GM12878 (cell line): ENCODE data around the gene ANTKMT. TPM values are rescaled to one million over a fixed set of nuclear protein-coding genes. Genes with fewer than 3 reads are reported as not detected.
"Not testable (repeated sequence)": the region's sequence is repeated elsewhere in the genome, so short reads cannot be mapped to it uniquely, and the experiment has no call there.

Experiments used
- ATAC-seq: fragments of 200-7000 bp; cut with Tn5 transposase; 3 replicates; pipeline ENCODE4 v1.9.1; 2020; ENCODE audit warnings: mild to moderate bottlenecking, moderate library complexity
- BruUV-seq: library from RNA; stranded (reverse); fragments of 400-500 nt; replicated peaks from 2 replicates; lab custom pipeline; 2021; lab: Mats Ljungman, UMichigan
- CTCF ChIA-PET: fragments of 300-600 bp; sonication (Branson Sonifier 250); formaldehyde crosslinking; extraction: SDS; loops from one replicate; lab custom pipeline; 2021; ENCODE audit warnings: inconsistent platforms; lab: Yijun Ruan, JAX
- POLR2A ChIA-PET: fragments of 350-600 bp; formaldehyde crosslinking; extraction: SDS; loops from one replicate; lab custom pipeline; 2021; ENCODE audit warnings: inconsistent platforms; lab: Charles Lee
- RAD21 ChIA-PET: fragments of 300-600 bp; sonication (Branson Sonifier 250); formaldehyde crosslinking; loops from one replicate; lab custom pipeline; 2023; ENCODE audit warnings: antibody characterized with exemption; ENCODE audit not compliant: unreplicated experiment; lab: Charles Lee
- SMC1A ChIA-PET: fragments of 300-600 bp; sonication (Branson Sonifier 250); formaldehyde crosslinking; loops from one replicate; lab custom pipeline; 2023; ENCODE audit not compliant: unreplicated experiment, uncharacterized antibody; lab: Charles Lee
- DNase-seq: peaks from one replicate; pipeline ENCODE4 v3.0.0-alpha.2; 2011; ENCODE audit warnings: low read depth, low spot score
- FAIRE-seq: peaks from 3 replicates; lab custom pipeline; 2011; peaks lifted over from hg19 to GRCh38; lab: Jason Lieb, UNC
- H2AFZ ChIP-seq: 2 replicates; pipeline ENCODE4 v1.6.0; 2011; ENCODE audit warnings: low read depth, low read length, control low read depth; ENCODE audit not compliant: control insufficient read depth
- H3K27ac ChIP-seq: 2 replicates; pipeline ENCODE4 v1.5.1; 2011; ENCODE audit warnings: control low read depth; ENCODE audit not compliant: control insufficient read depth, insufficient read depth
- H3K27me3 ChIP-seq, 2 experiments: replicated peaks in 1 of 2; 2 replicates each; pipeline versions ENCODE4 v1.6.0 to v1.6.1; 2011; ENCODE audit warnings: low read length in 1 of 2; ENCODE audit not compliant: control insufficient read depth in 2 of 2, insufficient read depth in 2 of 2
- H3K36me3 ChIP-seq, 2 experiments: 2 replicates each; pipeline ENCODE4 v1.5.1; 2011; ENCODE audit warnings: low read length in 1 of 2; ENCODE audit not compliant: control insufficient read depth in 2 of 2, insufficient read depth in 2 of 2
- H3K4me1 ChIP-seq: 2 replicates; pipeline ENCODE4 v1.6.1; 2011; ENCODE audit warnings: mild to moderate bottlenecking, low read length, moderate library complexity, mixed read lengths; ENCODE audit not compliant: control insufficient read depth, insufficient read depth
- H3K4me2 ChIP-seq: 2 replicates; pipeline ENCODE4 v1.6.0; 2011; ENCODE audit warnings: control low read depth; ENCODE audit not compliant: control insufficient read depth, insufficient read depth
- H3K4me3 ChIP-seq: fragments of 200-600 bp; sonication (generic); 2 replicates; pipeline ENCODE4 v1.5.1; 2016
- H3K79me2 ChIP-seq: 2 replicates; pipeline ENCODE4 v1.6.0; 2011; ENCODE audit warnings: low read length; ENCODE audit not compliant: control insufficient read depth, insufficient read depth
- H3K9ac ChIP-seq: 2 replicates; pipeline ENCODE4 v1.8.0; 2011; ENCODE audit warnings: low read length, control low read depth, mixed read lengths; ENCODE audit not compliant: control insufficient read depth, insufficient read depth
- H3K9me3 ChIP-seq: replicated peaks from 3 replicates; pipeline ENCODE4 v1.5.1; 2011; ENCODE audit warnings: mild to moderate bottlenecking, low read length; ENCODE audit not compliant: control insufficient read depth, insufficient read depth
- H4K20me1 ChIP-seq: 2 replicates; pipeline ENCODE4 v1.6.0; 2011; ENCODE audit not compliant: control insufficient read depth, insufficient read depth
- CEBPB ChIP-seq, 2 experiments: fragments of 150-350 bp in 1 of 2; IDR thresholded peaks; 2 replicates each; pipeline ENCODE4 v1.6.1; 2012 to 2014; ENCODE audit warnings: low read depth in 2 of 2, low read length in 2 of 2, borderline replicate concordance in 1 of 2, inconsistent platforms in 1 of 2
- FOXM1 ChIP-seq: IDR thresholded peaks from 2 replicates; pipeline ENCODE4 v1.6.1; 2012; ENCODE audit warnings: low read depth, mild to moderate bottlenecking, inconsistent platforms, low read length, moderate library complexity
- GABPA ChIP-seq: IDR thresholded peaks from 2 replicates; pipeline ENCODE4 v1.6.1; 2014; ENCODE audit warnings: antibody characterized with exemption, low read depth, mild to moderate bottlenecking, inconsistent platforms
- IRF4 ChIP-seq: IDR thresholded peaks from 2 replicates; pipeline ENCODE4 v1.6.1; 2011; ENCODE audit warnings: low read depth, low read length
- LARP7 ChIP-seq: fragments of 450-650 bp; IDR thresholded peaks from 2 replicates; pipeline ENCODE4 v1.6.1; 2017; ENCODE audit warnings: mild to moderate bottlenecking
- PKNOX1 ChIP-seq: fragments of 450-650 bp; IDR thresholded peaks from 2 replicates; pipeline ENCODE4 v1.6.1; 2016; ENCODE audit warnings: mild to moderate bottlenecking
- PML ChIP-seq: IDR thresholded peaks from 2 replicates; pipeline ENCODE4 v1.6.1; 2012; ENCODE audit warnings: low read length, inconsistent platforms
- RAD51 ChIP-seq: fragments of 450-650 bp; IDR thresholded peaks from 2 replicates; pipeline ENCODE4 v1.6.1; 2016; ENCODE audit warnings: moderate library complexity, mild to moderate bottlenecking, inconsistent platforms
- RBBP5 ChIP-seq: fragments of 200-600 bp; sonication (generic); conservative IDR thresholded peaks from 2 replicates; pipeline ENCODE4 v1.6.1; 2016
- SMAD1 ChIP-seq: fragments of 450-650 bp; IDR thresholded peaks from 2 replicates; pipeline ENCODE4 v1.6.1; 2018; ENCODE audit warnings: mild to moderate bottlenecking, low read depth; ENCODE audit not compliant: partially characterized antibody
- SREBF1 ChIP-seq: IDR thresholded peaks from 2 replicates; pipeline ENCODE4 v1.6.1; 2012; ENCODE audit warnings: mild to moderate bottlenecking, low read length
- SRF ChIP-seq, 2 experiments: IDR thresholded peaks; 2 replicates each; pipeline ENCODE4 v1.6.1; 2011; ENCODE audit warnings: low read depth in 2 of 2, low read length in 2 of 2, mild to moderate bottlenecking in 1 of 2, moderate library complexity in 1 of 2
- TBL1XR1 ChIP-seq: IDR thresholded peaks from 2 replicates; pipeline ENCODE4 v1.6.1; 2012; ENCODE audit warnings: low read depth, low read length, improper control_type of control experiment
- TCF7 ChIP-seq: IDR thresholded peaks from 2 replicates; pipeline ENCODE4 v1.6.1; 2014; ENCODE audit warnings: antibody characterized with exemption, borderline replicate concordance
- WRNIP1 ChIP-seq: IDR thresholded peaks from 2 replicates; pipeline ENCODE4 v1.6.1; 2011; ENCODE audit warnings: low read depth, low read length, improper control_type of control experiment, borderline replicate concordance
- ZNF207 ChIP-seq: fragments of 450-650 bp; IDR thresholded peaks from 2 replicates; pipeline ENCODE4 v1.6.1; 2014; ENCODE audit warnings: antibody characterized with exemption, mild to moderate bottlenecking, borderline replicate concordance
- ZNF384 ChIP-seq: IDR thresholded peaks from 2 replicates; pipeline ENCODE4 v1.6.1; 2012; ENCODE audit warnings: low read depth, mild to moderate bottlenecking, low read length, improper control_type of control experiment, borderline replicate concordance
- WGBS: methylation state at CpG from one replicate; pipeline ENCODE4 v1.1.6; 2016; ENCODE audit warnings: low lambda C conversion rate; ENCODE audit not compliant: insufficient replicate concordance, insufficient coverage; ENCODE audit errors: missing lambda C conversion rate; 5-methylcytosine and 5-hydroxymethylcytosine counted together
- in situ Hi-C: fragments of 300-500 bp; cut with MboI; formaldehyde crosslinking; loops from 9 replicates; pipeline ENCODE4 v1.14.3; 2018; ENCODE audit warnings: mixed read lengths
- intact Hi-C: fragments of 100-400 bp; cut with micrococcal nuclease; formaldehyde crosslinking; loops from one replicate; pipeline ENCODE4 v1.14.2; 2022; ENCODE audit not compliant: unreplicated experiment
- polyA plus RNA-seq, 11 experiments: library from polyadenylated mRNA; depleted of rRNA in 4 of 11; unstranded in 6 of 11; stranded (reverse) in 5 of 11; fragments of >200 nt; fragmentation: Nextera tagmentation in 4 of 11; fragmentation: Illumina TruSeq in 1 of 11; extraction: Ambion mirVana in 4 of 11; extraction: Trizol in 1 of 11; gene quantifications; 1 replicate in 1 of 11; 2 replicates in 10 of 11; pipeline versions ENCODE4 v1.2.1 to v1.2.3, GENCODE V29; 2011 to 2016; ENCODE audit warnings: inconsistent platforms in 2 of 11, missing spikeins in 2 of 11, low read depth in 1 of 11
- total RNA-seq, 4 experiments: library from RNA; depleted of rRNA in 3 of 4; stranded (reverse); fragments of >200 nt in 3 of 4; fragmentation: Illumina TruSeq in 1 of 4; extraction: Trizol in 1 of 4; gene quantifications; 2 replicates each; pipeline versions ENCODE4 v1.2.1 to v1.2.3, GENCODE V29; 2013 to 2021

The ANTKMT gene
- total and polyA plus RNA-seq, 10 of the 15 experiments (the other 5 are each of a cell fraction or from before 2014, with no cell fraction given): 0.58 to 60.5 (median 25.8) TPM

GRCh38 chr16:741986-742629, 21.2 kb downstream of the ANTKMT start:
- no peaks in the 10 kb centered on the region for H4K20me1 ChIP-seq
- peaks cover 16% of the 10 kb centered on the region for H3K4me1 ChIP-seq
- no peak overlapping the region for H3K4me2 ChIP-seq
- intact Hi-C loops (loop anchor here (2.0 to 5.0 kb wide), 2 partner anchors 21 to 45 kb away; partner anchors contain the start of genes ANTKMT, CHTF18 and RPUSD1), in situ Hi-C loops (loop anchor here (5.0 kb wide), 1 partner anchor 45 kb away; the partner anchor contains the start of genes CHTF18 and RPUSD1)
- ChIA-PET SMC1A (no interaction called here), POLR2A (interaction anchor here (0.5 to 3.4 kb wide), 2 partner anchors 22 to 731 kb away, joined by 5 to 16 read pairs; partner anchors contain the start of gene ANTKMT), RAD21 (no interaction called here), CTCF (interaction anchor here (0.6 to 2.3 kb wide), 2 partner anchors 29 to 978 kb away, joined by 3 to 16 read pairs; no protein-coding TSS in a partner anchor)
- 87% methylated on average over 15 of the region's 15 CpGs for WGBS
- H2AFZ ChIP-seq: no peak overlapping the region
- DNase-seq (no peak), ATAC-seq (no peak), FAIRE-seq (no peak)
- no peak overlapping the region for H3K9ac ChIP-seq
- H3K27ac ChIP-seq: no peak overlapping the region
- no TSS peak for BruUV-seq
- H3K36me3 ChIP-seq: no peaks in the 10 kb centered on the region
- no peaks in the 10 kb centered on the region for H3K27me3 ChIP-seq
- H3K4me3 ChIP-seq: no peak overlapping the region
- H3K79me2 ChIP-seq: peaks cover 16% of the 10 kb centered on the region
- TF ChIP-seq WRNIP1 (no peak), PML (no peak), TBL1XR1 (no peak), IRF4 (no peak), PKNOX1 (no peak), RBBP5 (no peak), ZNF207 (no peak), SMAD1 (no peak), SREBF1 (no peak), FOXM1 (no peak), CEBPB (IDR thresholded peaks at IDR 0.05; ENCODE audit: borderline replicate concordance in 1 of 2, low read depth in 2 of 2, low read length in 2 of 2) (no peak), TCF7 (no peak), LARP7 (no peak), SRF (IDR thresholded peaks at IDR 0.05; ENCODE audit: low read depth in 2 of 2, low read length in 2 of 2) (no peak), RAD51 (no peak), ZNF384 (no peak), GABPA (no peak)
- no peaks in the 10 kb centered on the region for H3K9me3 ChIP-seq

GRCh38 chr16:742894-743293, 21.9 kb downstream of the ANTKMT start:
- H3K9me3 ChIP-seq, SMC1A ChIA-PET, H3K36me3 ChIP-seq, ATAC-seq, H3K27ac ChIP-seq, H3K4me1 ChIP-seq, H3K9ac ChIP-seq, BruUV-seq, H3K4me3 ChIP-seq, H2AFZ ChIP-seq, FAIRE-seq, H3K4me2 ChIP-seq, H4K20me1 ChIP-seq, H3K27me3 ChIP-seq, DNase-seq: not testable (repeated sequence)
- in situ Hi-C loops (loop anchor here (5.0 kb wide), 1 partner anchor 44 kb away; the partner anchor contains the start of genes CHTF18 and RPUSD1), intact Hi-C loops (loop anchor here (5.0 kb wide), 1 partner anchor 44 kb away; the partner anchor contains the start of genes CHTF18 and RPUSD1)
- CTCF ChIA-PET: interaction anchor here (1.0 to 2.3 kb wide), 3 partner anchors 23 to 42 kb away, joined by 3 to 16 read pairs (median 6); no protein-coding TSS in a partner anchor
- POLR2A ChIA-PET: interaction anchor here (0.6 to 3.4 kb wide), 4 partner anchors 9 to 25 kb away, joined by 3 to 16 read pairs (median 3); partner anchors contain the start of gene ANTKMT
- 36% methylated on average over 14 of the region's 14 CpGs for WGBS
- RAD21 ChIA-PET: interaction anchor here (0.6 kb wide), 1 partner anchor 368 kb away, joined by 3 read pairs; no protein-coding TSS in a partner anchor
- H3K79me2 ChIP-seq: peaks cover 14% of the 10 kb centered on the region
